ENCODE results near the gene DNAJC16. TPM values are rescaled to one million over a fixed set of nuclear protein-coding genes. Genes with fewer than 3 reads are reported as not detected.

Gene DNAJC16
- total RNA-seq, 2 donors from 2014 or later, result 11.2 to 14.5 TPM

DNA sequence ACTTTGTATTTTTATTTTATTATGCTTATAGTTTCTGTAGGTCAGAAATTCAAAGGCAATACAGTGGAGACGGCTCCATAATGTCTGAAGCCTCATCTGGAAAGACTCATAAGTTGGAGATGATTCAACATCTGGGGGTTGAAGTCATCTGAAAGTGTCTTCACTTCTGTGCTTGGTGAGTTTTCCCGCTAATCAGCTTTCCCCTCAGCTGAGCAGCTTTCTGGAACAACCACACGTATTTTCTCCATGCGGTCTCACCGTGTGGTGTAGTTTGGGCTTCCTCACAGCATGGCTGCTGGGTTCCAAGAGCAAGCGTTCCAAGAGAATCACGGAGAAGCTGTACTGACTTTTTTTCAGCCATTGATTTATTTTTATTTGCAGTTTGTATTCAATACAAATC, 83.0 kb downstream of the DNAJC16 start:
- H3K9me3 ChIP-seq, result no peaks in the 10 kb centered on the region
- no peak overlapping the region for H3K4me3 ChIP-seq
- no peak for DNase-seq (ENCODE audit: low spot score)
- TF ChIP-seq, protein P1, sequence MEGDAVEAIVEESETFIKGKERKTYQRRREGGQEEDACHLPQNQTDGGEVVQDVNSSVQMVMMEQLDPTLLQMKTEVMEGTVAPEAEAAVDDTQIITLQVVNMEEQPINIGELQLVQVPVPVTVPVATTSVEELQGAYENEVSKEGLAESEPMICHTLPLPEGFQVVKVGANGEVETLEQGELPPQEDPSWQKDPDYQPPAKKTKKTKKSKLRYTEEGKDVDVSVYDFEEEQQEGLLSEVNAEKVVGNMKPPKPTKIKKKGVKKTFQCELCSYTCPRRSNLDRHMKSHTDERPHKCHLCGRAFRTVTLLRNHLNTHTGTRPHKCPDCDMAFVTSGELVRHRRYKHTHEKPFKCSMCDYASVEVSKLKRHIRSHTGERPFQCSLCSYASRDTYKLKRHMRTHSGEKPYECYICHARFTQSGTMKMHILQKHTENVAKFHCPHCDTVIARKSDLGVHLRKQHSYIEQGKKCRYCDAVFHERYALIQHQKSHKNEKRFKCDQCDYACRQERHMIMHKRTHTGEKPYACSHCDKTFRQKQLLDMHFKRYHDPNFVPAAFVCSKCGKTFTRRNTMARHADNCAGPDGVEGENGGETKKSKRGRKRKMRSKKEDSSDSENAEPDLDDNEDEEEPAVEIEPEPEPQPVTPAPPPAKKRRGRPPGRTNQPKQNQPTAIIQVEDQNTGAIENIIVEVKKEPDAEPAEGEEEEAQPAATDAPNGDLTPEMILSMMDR (IDR thresholded peaks at IDR 0.05), result no peak
- H3K36me3 ChIP-seq, result no peaks in the 10 kb centered on the region
- H3K27me3 ChIP-seq, result no peaks in the 10 kb centered on the region
- H3K27ac ChIP-seq, result no peak overlapping the region
- H3K4me1 ChIP-seq, result no peaks in the 10 kb centered on the region

DNA sequence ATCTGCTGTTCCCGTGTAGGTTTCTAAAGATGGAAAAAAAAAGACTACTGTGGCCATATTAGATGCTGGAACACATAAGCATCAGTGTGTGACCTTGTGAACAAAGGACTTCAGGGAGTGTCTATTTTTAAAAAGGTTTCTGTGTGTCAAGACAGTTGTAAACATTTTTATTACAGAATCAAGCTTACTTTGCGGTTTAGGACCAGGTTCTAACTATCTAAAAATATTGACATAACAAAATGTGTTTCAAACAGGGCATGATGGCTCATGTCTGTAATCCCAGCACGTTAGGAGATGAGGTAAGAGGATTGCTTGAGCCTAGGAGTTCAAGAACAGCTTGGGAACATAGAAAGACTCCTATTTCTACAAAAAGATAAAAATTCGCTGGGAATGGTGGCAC, 83.5 kb downstream of the DNAJC16 start:
- H3K36me3 ChIP-seq, result no peaks in the 10 kb centered on the region
- H3K4me3 ChIP-seq, result no peak overlapping the region
- TF ChIP-seq, protein P1 (IDR thresholded peaks at IDR 0.05), result no peak
- no peak for DNase-seq (ENCODE audit: low spot score)
- no peaks in the 10 kb centered on the region for H3K27me3 ChIP-seq
- H3K27ac ChIP-seq, result no peak overlapping the region
- H3K4me1 ChIP-seq, result no peaks in the 10 kb centered on the region
- no peaks in the 10 kb centered on the region for H3K9me3 ChIP-seq

DNA sequence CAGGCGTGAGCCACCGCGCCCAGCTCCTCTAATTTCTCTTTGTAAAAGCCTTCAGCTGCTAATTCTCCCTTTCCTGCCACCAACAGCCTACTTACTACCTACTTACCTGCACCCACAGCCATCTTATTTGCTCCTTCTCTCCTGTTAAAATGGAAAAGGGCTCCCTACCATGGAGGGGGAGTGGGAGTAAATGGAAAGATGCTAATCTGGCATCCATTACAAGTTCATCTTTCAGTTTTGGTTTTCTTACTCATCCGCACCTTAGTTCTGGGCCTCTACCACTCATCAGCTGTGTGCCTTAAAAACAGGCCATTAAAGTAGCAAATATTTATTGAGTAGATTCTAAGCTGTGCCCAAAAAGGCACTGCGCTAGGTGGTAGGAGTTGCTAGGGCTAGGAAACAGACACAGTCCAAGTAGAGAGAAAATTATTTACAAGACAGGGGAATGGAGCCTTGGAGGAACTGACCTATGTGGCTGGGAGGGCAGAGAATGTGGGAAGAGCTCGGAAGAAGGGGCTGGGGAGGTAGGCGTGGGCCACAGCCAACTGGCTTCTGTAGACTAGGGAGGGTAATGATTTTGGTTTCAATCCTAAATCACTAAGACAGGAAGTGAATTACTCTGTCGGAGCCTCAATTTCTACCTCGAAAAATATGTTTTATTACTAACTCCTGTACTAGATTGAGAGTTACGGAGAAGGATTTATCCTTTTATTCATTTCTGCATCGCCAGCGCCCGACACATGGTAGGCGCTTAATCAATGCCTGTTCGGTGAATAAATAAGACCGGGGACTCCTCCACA, 89.9 kb downstream of the DNAJC16 start:
- H3K9me3 ChIP-seq, result no peaks in the 10 kb centered on the region
- H3K4me3 ChIP-seq, result peak overlapping the region; percentile 40 to 91
- no peak for DNase-seq (ENCODE audit: low spot score)
- H3K4me1 ChIP-seq, result peaks cover 0 to 39% of the 10 kb centered on the region in 2 donors
- TF ChIP-seq, protein P1 (IDR thresholded peaks at IDR 0.05), result no peak
- peak overlapping the region; percentile 83 to 98 for H3K27ac ChIP-seq
- no peaks in the 10 kb centered on the region for H3K27me3 ChIP-seq
- H3K36me3 ChIP-seq, result no peaks in the 10 kb centered on the region

DNA sequence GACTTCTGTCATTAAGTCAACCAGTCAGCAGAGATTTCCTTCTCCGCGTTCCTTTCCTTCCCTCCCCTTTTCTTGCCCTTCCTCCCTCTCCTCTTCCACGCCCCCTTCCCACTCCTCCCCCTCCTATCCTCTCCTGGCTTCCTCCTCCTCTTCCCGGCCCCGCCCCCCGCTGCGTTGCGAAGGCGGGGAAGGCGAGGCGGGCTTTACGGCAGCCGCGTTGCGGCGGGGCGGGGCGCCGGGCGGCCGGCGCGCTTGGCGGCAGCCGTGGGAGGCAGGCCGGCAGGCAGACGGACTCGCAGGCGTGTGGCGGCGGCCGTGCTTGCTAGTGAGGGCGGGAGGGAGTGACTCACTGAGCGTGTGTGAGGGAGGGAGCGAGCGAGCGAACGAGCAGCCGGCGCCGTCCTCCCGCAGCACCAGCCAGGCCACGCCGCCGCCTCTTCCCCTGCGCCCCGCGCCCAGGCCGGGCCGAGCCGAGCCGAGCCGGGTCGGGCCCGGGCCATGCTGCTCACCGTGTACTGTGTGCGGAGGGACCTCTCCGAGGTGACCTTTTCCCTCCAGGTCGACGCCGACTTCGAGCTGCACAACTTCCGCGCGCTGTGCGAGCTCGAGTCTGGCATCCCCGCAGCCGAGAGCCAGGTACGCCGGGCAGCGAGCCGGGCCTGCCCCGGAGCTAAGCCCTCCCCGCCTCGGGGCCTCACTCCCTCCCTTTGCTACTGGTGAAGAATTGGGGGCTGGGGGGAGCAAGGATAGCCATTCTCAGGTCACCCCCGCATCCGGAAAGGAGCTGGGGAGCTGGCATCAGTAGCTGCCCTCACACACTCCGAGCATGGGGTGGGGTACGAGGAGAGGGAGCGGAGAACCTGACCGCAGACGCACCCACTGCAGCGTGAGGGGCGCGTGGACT, 90.8 kb downstream of the DNAJC16 start, which contains the start of gene DDI2:
Gene DDI2, plus strand, starts transcription at position 286 of the 904 bp plus-strand sequence. Its CDS starts 213 bp downstream, at position 499.
- peak within 1 kb of the TSS; percentile 98 to 99 for H3K27ac ChIP-seq
- H3K27me3 ChIP-seq, result no peaks in the 10 kb centered on the region
- no peaks in the 10 kb centered on the region for H3K36me3 ChIP-seq
- peak within 1 kb of the TSS; percentile 83 to 91 for H3K4me3 ChIP-seq
- no peaks in the 10 kb centered on the region for H3K9me3 ChIP-seq
- peaks cover 0 to 48% of the 10 kb centered on the region in 2 donors for H3K4me1 ChIP-seq
- TF ChIP-seq, protein P1 (IDR thresholded peaks at IDR 0.05), result no peak
- peak; percentile 93 for DNase-seq (ENCODE audit: low spot score)

DNA sequence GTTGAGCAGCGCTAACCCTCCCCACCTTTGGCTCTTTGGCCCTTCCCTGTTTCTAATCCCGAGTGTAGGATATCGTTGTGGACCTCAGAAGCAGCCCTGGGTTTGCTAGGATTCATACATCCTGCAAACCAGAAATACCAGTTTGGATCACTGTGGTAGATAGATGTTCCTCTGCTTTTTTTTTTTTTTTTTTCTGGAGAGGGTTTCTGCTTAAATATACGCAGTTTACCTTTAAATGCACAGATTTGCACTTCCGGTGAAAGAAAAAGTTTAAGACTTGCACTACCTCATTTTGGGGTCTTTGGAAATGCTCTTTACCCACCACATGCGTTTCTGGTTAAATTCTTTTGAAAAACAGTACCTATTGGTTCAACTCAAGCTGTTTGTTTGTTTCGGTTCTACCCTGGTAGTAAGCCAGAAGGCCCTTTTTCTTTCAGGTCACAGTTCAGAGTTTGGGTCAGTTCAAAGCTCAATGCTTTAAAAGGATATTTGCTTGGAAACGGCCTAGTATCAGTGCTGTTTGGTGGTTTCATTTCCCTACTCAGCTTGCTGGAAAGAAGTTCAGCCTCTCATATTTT, 91.5 kb downstream of the DNAJC16 start:
- Histone ChIP-seq H3K36me3 (no peaks in the 10 kb centered on the region), H3K4me3 (peak overlapping the region; percentile 83 to 91), H3K27ac (peak overlapping the region; percentile 98 to 99), H3K27me3 (no peaks in the 10 kb centered on the region), H3K9me3 (no peaks in the 10 kb centered on the region), H3K4me1 (peaks cover 0 to 54% of the 10 kb centered on the region in 2 donors)
- TF ChIP-seq, protein P1 (IDR thresholded peaks at IDR 0.05), result no peak
- no peak for DNase-seq (ENCODE audit: low spot score)
